HL-60 (cell line): ENCODE measurements around the gene NOS1AP.

Experiments used
- GABPA ChIP-seq: IDR thresholded peaks from 2 replicates; pipeline ENCODE4 v1.6.1; 2012; ENCODE audit warnings: low read depth
- POLR2AphosphoS5 ChIP-seq: IDR thresholded peaks from 2 replicates; pipeline ENCODE4 v1.6.1; 2012; ENCODE audit warnings: low read depth
- SPI1 ChIP-seq: IDR thresholded peaks from 2 replicates; pipeline ENCODE4 v1.6.1; 2012; ENCODE audit warnings: low read depth, mild to moderate bottlenecking, borderline replicate concordance
- TF ChIP-seq, protein P1 (sequence below): IDR thresholded peaks from one replicate; pipeline ENCODE4 v1.5.1; 2011; ENCODE audit warnings: low read length, control low read depth, inconsistent platforms; ENCODE audit not compliant: insufficient read depth

DNA sequence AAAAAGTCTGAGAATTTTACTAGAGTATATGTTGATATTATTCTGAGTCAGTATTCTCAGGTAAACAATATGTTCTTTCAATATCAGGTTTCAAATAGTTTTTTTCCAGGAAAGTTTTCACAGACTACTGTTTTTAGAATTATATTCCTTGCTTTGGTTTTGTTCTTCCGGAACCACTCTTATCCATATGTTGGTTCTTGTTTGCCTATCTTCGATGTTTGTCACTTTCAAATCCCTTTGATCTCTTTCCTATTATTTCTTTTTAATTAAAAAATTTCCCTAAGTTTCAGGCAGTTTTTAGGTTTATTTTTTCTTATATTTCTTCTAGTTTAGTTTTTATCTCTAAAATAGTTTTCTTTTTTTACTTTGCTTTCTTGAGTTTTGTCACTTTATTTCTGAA, 20.9 kb downstream of the NOS1AP start:
- TF ChIP-seq POLR2AphosphoS5 (no peak), GABPA (no peak), SPI1 (no peak)
- TF ChIP-seq, protein P1, sequence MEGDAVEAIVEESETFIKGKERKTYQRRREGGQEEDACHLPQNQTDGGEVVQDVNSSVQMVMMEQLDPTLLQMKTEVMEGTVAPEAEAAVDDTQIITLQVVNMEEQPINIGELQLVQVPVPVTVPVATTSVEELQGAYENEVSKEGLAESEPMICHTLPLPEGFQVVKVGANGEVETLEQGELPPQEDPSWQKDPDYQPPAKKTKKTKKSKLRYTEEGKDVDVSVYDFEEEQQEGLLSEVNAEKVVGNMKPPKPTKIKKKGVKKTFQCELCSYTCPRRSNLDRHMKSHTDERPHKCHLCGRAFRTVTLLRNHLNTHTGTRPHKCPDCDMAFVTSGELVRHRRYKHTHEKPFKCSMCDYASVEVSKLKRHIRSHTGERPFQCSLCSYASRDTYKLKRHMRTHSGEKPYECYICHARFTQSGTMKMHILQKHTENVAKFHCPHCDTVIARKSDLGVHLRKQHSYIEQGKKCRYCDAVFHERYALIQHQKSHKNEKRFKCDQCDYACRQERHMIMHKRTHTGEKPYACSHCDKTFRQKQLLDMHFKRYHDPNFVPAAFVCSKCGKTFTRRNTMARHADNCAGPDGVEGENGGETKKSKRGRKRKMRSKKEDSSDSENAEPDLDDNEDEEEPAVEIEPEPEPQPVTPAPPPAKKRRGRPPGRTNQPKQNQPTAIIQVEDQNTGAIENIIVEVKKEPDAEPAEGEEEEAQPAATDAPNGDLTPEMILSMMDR, result no peak
